Tibial artery (tissue), 4 donors: Measurements from ENCODE around the gene TAS1R1.

ENCODE experiments used
- DNase-seq, 2 donors: peaks; one replicate each; pipeline ENCODE4 v3.0.0-alpha.2; 2019
- H3K27ac ChIP-seq, 2 donors: fragments of 200-600 bp; sonication (generic) in 1 of 2; 1 replicate in 1 of 2; 2 replicates in 1 of 2; pipeline ENCODE4 v1.5.1; 2018 to 2019; ENCODE audit warnings: mild to moderate bottlenecking in 1 of 2
- H3K27me3 ChIP-seq, 2 donors: fragments of 200-600 bp; sonication (generic) in 1 of 2; one replicate each; pipeline versions ENCODE4 v1.5.1 to v1.6.0; 2016 to 2019
- H3K36me3 ChIP-seq, 3 donors: fragments of 200-600 bp; sonication (generic) in 2 of 3; one replicate each; pipeline ENCODE4 v1.5.1; 2016 to 2019; ENCODE audit warnings: mild to moderate bottlenecking in 2 of 3
- H3K4me1 ChIP-seq, 4 donors: fragments of 200-600 bp; sonication (generic) in 2 of 4; 1 replicate in 3 of 4; 2 replicates in 1 of 4; pipeline ENCODE4 v1.5.1; 2016 to 2019
- H3K4me3 ChIP-seq, 2 donors: fragments of 200-600 bp; sonication (generic) in 1 of 2; 1 replicate in 1 of 2; 2 replicates in 1 of 2; pipeline ENCODE4 v1.5.1; 2018 to 2019; ENCODE audit warnings: mild to moderate bottlenecking in 2 of 2
- H3K9me3 ChIP-seq, 3 donors: fragments of 200-600 bp; sonication (generic) in 1 of 3; one replicate each; pipeline ENCODE4 v1.5.1; 2016 to 2019
- CTCF ChIP-seq, 2 experiments: fragments of 200-600 bp in 1 of 2; fragments of 450-650 bp in 1 of 2; IDR thresholded peaks; one replicate each; pipeline ENCODE4 v1.5.1; 2017 to 2019; ENCODE audit warnings: antibody characterized with exemption in 2 of 2, mild to moderate bottlenecking in 1 of 2, moderate library complexity in 1 of 2
- intact Hi-C: fragments of 100-400 bp; cut with DNase I; formaldehyde crosslinking; loops from one replicate; pipeline ENCODE4 v1.15.0; 2023; ENCODE audit warnings: low total_unique reads

TAS1R1 gene

DNA sequence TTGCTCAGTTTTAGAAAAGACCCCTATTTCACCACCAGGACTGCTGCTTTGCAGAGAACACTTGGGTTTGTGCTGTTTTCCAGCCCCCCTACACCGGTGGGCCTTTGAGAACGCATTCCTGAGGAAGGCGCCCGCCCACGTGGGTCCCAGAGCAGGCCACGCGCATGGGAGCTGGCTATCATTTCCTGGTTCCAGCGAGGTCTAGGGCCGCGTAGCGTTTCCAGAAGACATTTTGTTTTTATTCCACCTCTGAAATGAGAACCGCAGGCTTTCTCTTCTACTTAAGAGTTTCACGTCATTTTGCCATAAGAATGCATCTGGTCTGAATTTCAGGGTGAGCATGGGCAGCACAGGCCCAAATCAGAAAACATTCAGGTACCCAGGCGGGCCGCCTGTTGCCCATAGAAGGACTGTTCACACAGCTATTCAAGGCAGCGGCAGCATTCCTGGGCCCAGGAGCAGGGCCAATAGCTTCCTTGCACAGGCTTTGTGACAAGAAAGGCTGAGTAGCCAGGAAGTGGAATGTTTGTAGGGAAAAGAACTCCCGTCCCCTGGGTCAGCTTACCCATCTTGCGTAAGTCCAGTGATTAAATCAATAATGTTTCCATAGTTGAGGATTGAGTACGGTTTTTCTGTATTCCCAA lies 48.9 kb downstream of the TAS1R1 start:
- peak in 1 of 2 experiments; percentile 34 for TF ChIP-seq CTCF (IDR thresholded peaks at IDR 0.05)
- no peaks in the 10 kb centered on the region for H3K9me3 ChIP-seq
- H3K27me3 ChIP-seq = no peaks in the 10 kb centered on the region
- peak overlapping the region; percentile 98 to 99 for H3K27ac ChIP-seq
- intact Hi-C loops = loop anchor here (5.0 kb wide), 1 partner anchor 33 kb away; no protein-coding TSS in a partner anchor
- H3K4me3 ChIP-seq = peak overlapping the region; percentile 95 to 98
- peaks cover 0 to 70% (median 33%) of the 10 kb centered on the region in 4 donors for H3K4me1 ChIP-seq
- DNase-seq = peak; percentile 89 to 94
- H3K36me3 ChIP-seq = peaks cover 4 to 9% (median 6%) of the 10 kb centered on the region in 3 donors

- Histone ChIP-seq H3K27me3 (no peaks in the 10 kb centered on the region), H3K27ac (peak overlapping the region; percentile 92 to 98), H3K9me3 (no peaks in the 10 kb centered on the region), H3K4me1 (peaks cover 0 to 57% (median 23%) of the 10 kb centered on the region in 4 donors), H3K4me3 (peak overlapping the region; percentile 95 to 100), H3K36me3 (peaks cover 0 to 7% (median 0%) of the 10 kb centered on the region in 3 donors)
- peak; percentile 46 to 80 for DNase-seq
- intact Hi-C loops = no loop called here
- TF ChIP-seq CTCF (IDR thresholded peaks at IDR 0.05) = no peak
Observed at GRCh38 chr1:6612641-6613360, 57.7 kb downstream of the TAS1R1 start.

DNA sequence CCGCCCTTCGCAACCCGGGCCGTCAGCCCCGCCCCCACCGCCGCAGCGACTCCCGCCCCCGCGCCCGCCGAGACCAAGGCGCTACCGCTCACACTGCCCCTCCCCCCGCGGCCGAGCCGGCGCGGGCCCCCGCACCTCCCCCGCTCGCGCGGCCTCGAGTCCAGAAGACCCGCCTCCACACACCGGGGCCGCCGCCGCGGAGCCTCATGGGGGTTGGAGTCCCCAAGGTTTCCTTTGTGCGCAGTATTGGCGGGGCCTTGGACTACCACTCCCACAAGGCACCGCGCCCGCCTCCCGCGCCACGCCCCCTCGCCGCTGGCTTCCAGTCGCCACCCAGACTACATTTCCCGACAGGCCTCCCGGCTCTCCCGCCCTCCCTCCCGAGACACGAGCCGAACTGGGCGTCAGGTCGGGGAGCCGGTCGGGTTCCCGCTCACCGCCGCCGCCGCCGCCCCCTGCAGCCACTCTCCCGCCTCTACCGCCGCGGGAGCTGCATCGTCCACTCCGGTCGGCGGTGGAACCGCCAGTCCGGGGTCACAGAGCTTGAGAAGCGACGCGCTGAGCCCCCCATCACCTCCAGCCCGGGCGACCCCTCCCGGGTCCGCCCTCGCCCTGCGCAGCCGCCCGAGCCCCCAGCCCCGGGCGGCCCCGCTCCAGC lies 58.4 kb downstream of the TAS1R1 start, which contains the start of gene PHF13:
PHF13 (plus strand) TSS at position 371 of the 658 bp plus-strand sequence. CDS start 336 bp downstream, outside the sequence.
- DNase-seq = peak; percentile 99 to 100
- peak within 1 kb of the TSS; percentile 95 to 100 for H3K4me3 ChIP-seq
- peaks cover 0 to 13% (median 4%) of the 10 kb centered on the region in 3 donors for H3K36me3 ChIP-seq
- intact Hi-C loops = no loop called here
- H3K9me3 ChIP-seq = no peaks in the 10 kb centered on the region
- no peaks in the 10 kb centered on the region for H3K27me3 ChIP-seq
- no peak for TF ChIP-seq CTCF (IDR thresholded peaks at IDR 0.05)
- peak within 1 kb of the TSS; percentile 98 to 99 for H3K27ac ChIP-seq
- peaks cover 0 to 50% (median 23%) of the 10 kb centered on the region in 4 donors for H3K4me1 ChIP-seq

DNA sequence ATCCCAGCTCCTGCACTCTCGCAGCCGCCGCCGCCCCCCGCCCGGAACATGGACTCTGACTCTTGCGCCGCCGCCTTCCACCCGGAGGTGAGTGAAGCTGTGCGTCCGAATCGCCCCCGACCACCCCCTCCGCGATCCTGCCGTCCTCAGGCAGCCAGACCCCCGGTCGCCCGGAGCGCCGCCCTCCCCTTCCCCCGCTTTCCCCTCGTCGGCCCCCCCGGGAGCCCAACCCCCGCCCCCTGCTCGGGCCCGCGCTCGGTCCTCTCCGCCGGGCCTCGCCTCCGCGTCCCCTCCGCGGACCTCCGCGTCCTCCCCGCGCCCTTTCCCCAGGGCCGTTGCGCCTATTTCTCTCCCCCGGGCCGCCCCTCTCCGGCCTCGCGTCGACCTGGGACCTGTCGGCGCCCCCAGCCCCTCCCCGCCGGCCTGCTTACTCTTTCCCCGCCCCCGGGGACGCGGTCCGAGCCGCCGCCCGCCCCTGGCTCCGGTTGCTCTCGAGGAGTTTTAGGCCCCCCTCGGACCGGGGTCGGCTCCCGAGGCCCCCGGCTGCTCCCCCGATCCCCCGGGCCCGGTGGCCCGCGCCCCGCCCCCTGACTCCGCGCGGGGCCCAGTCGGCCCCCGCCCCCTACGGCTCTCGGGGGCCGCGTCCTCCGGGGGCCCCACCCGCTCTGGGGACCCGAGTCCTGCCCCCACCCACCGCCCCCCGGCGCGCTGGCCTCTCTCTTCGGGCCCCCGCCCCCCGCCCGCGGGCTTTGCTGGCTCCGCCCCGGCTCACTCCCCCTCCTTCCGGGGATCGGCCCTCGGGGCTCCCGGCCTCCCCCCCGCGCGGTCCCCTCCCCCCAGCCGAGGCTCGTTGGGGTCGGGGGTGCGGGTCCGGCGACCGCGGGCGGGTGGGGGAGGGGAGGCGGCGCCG lies 59.2 kb downstream of the TAS1R1 start:
- no peak for TF ChIP-seq CTCF (IDR thresholded peaks at IDR 0.05)
- Histone ChIP-seq H3K4me1 (peaks cover 0 to 44% (median 22%) of the 10 kb centered on the region in 4 donors), H3K27ac (peak overlapping the region; percentile 98 to 99), H3K36me3 (peaks cover 0 to 17% (median 8%) of the 10 kb centered on the region in 3 donors), H3K4me3 (peak overlapping the region; percentile 95 to 100), H3K27me3 (no peaks in the 10 kb centered on the region), H3K9me3 (no peaks in the 10 kb centered on the region)
- intact Hi-C loops = no loop called here
- DNase-seq = peak; percentile 59 to 79
